C4-2B (cell line): Measurements from ENCODE around the gene CYB5B.

ENCODE experiments used
- CTCF ChIP-seq: fragments of 450-650 bp; conservative IDR thresholded peaks from 2 replicates; pipeline ENCODE4 v1.5.1; 2017; ENCODE audit warnings: mild to moderate bottlenecking
- ZFX ChIP-seq: fragments of 450-650 bp; IDR thresholded peaks from 2 replicates; pipeline ENCODE4 v1.6.1; 2017

DNA sequence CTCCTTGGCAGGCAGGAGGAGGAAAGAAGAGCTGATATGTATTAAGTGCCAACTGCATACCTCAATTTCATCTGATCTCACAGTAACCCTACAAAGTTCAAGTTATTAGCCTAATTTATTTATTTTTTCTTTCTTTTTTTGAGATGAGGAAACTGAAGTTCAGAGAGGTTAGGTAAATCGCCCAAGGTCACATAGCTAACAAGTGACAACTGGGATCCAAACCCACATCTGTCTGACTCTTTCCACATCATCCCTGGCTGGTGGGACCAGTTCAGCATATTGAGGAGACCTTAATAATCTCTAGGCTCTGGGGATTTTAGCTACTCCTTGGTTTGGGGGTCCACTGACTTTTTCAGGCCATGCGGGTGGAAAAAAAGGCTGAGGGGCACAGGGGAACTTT is 60.9 kb downstream of the CYB5B start:
- TF ChIP-seq CTCF (no peak), ZFX (no peak)
